ENCODE data around the gene INPP1.

INPP1 gene

GRCh38 chr2:190404487-190404886, 61.1 kb downstream of the INPP1 start:
- DNase-seq (ENCODE audit: low read depth in 1 of 2, low spot score in 1 of 2), result peak; percentile 47 to 72
- Histone ChIP-seq H3K27me3 (ENCODE audit: insufficient read depth, poor library complexity, severe bottlenecking) (peaks cover 17% of the 10 kb centered on the region), H3K4me3 (replicated peaks; ENCODE audit: insufficient read depth, low read length) (no peak overlapping the region), H3K27ac (replicated peaks) (no peak overlapping the region)
- TF ChIP-seq, protein P1, sequence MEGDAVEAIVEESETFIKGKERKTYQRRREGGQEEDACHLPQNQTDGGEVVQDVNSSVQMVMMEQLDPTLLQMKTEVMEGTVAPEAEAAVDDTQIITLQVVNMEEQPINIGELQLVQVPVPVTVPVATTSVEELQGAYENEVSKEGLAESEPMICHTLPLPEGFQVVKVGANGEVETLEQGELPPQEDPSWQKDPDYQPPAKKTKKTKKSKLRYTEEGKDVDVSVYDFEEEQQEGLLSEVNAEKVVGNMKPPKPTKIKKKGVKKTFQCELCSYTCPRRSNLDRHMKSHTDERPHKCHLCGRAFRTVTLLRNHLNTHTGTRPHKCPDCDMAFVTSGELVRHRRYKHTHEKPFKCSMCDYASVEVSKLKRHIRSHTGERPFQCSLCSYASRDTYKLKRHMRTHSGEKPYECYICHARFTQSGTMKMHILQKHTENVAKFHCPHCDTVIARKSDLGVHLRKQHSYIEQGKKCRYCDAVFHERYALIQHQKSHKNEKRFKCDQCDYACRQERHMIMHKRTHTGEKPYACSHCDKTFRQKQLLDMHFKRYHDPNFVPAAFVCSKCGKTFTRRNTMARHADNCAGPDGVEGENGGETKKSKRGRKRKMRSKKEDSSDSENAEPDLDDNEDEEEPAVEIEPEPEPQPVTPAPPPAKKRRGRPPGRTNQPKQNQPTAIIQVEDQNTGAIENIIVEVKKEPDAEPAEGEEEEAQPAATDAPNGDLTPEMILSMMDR (IDR thresholded peaks at IDR 0.05; ENCODE audit: insufficient read depth, low read length), result no peak
- TF ChIP-seq REST (IDR thresholded peaks at IDR 0.05; ENCODE audit: insufficient replicate concordance, low read depth) (no peak), GABPA (IDR thresholded peaks at IDR 0.05; ENCODE audit: low read depth) (no peak), POLR2AphosphoS5 (IDR thresholded peaks at IDR 0.05; ENCODE audit: low read depth) (no peak)

DNA sequence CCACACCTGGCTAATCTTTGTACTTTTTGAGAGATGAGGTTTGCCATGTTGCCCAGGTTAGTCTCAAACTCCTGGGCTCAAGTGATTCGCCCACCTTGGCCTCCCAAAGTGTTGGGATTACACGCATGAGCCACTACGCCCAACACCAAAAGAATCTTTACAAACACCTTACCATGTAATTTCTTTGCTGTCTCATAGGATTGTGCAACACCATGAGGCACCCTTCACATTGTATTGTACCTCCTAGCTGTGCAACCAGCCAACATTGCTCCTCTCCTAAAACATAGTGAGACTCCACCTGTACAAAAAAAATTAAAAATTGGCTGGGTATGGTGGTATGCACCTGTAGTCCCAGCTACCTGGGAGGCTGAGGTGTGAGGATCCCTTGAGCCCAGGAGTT, 61.7 kb downstream of the INPP1 start:
- Histone ChIP-seq H3K27me3 (ENCODE audit: insufficient read depth, poor library complexity, severe bottlenecking) (peaks cover 21% of the 10 kb centered on the region), H3K4me3 (replicated peaks; ENCODE audit: insufficient read depth, low read length) (no peak overlapping the region), H3K27ac (replicated peaks) (no peak overlapping the region)
- no peak for DNase-seq (ENCODE audit: low read depth in 1 of 2, low spot score in 1 of 2)
- TF ChIP-seq, protein P1 (IDR thresholded peaks at IDR 0.05; ENCODE audit: insufficient read depth, low read length), result no peak
- TF ChIP-seq REST (IDR thresholded peaks at IDR 0.05; ENCODE audit: insufficient replicate concordance, low read depth), result no peak
- no peak for TF ChIP-seq GABPA (IDR thresholded peaks at IDR 0.05; ENCODE audit: low read depth)
- TF ChIP-seq SPI1 (IDR thresholded peaks at IDR 0.05; ENCODE audit: borderline replicate concordance, low read depth), result no peak

DNA sequence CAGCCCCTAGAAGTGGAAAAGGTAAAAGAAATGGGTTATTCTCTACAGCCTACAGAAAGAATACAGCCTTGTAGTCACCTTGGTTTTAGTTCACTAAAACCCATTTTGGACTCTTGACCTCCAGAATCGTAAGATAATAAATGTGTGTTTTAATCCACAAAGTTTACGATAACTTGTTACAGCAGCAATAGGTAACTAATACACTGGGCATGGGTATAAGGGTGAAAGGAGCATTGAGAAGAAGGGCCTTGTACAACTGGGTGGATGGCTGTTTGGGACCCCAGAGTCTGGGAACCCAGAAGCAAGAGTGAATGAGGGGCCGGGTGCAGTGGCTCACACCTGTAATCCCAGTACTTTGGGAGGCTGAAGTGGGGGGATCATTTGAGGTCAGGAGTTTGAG, 62.6 kb downstream of the INPP1 start:
- Histone ChIP-seq H3K27me3 (ENCODE audit: insufficient read depth, poor library complexity, severe bottlenecking) (peaks cover 21% of the 10 kb centered on the region), H3K4me3 (replicated peaks; ENCODE audit: insufficient read depth, low read length) (no peak overlapping the region), H3K27ac (replicated peaks) (no peak overlapping the region)
- TF ChIP-seq, protein P1 (IDR thresholded peaks at IDR 0.05; ENCODE audit: insufficient read depth, low read length), result no peak
- TF ChIP-seq POLR2AphosphoS5 (IDR thresholded peaks at IDR 0.05; ENCODE audit: low read depth), result no peak
- no peak for DNase-seq (ENCODE audit: low read depth in 1 of 2, low spot score in 1 of 2)

GRCh38 chr2:190406805-190407204, 63.4 kb downstream of the INPP1 start:
- TF ChIP-seq SPI1 (IDR thresholded peaks at IDR 0.05; ENCODE audit: borderline replicate concordance, low read depth) (no peak), GABPA (IDR thresholded peaks at IDR 0.05; ENCODE audit: low read depth) (no peak), REST (IDR thresholded peaks at IDR 0.05; ENCODE audit: insufficient replicate concordance, low read depth) (no peak), POLR2AphosphoS5 (IDR thresholded peaks at IDR 0.05; ENCODE audit: low read depth) (no peak)
- TF ChIP-seq, protein P1 (IDR thresholded peaks at IDR 0.05; ENCODE audit: insufficient read depth, low read length), result no peak
- no peak for DNase-seq (ENCODE audit: low read depth in 1 of 2, low spot score in 1 of 2)

More at GRCh38 chr2:190406805-190407204, 63.4 kb downstream of the INPP1 start:
- no peak overlapping the region for H3K27ac ChIP-seq (replicated peaks)
- peaks cover 21% of the 10 kb centered on the region for H3K27me3 ChIP-seq (ENCODE audit: insufficient read depth, poor library complexity, severe bottlenecking)
- no peak overlapping the region for H3K4me3 ChIP-seq (replicated peaks; ENCODE audit: insufficient read depth, low read length)
